Peyer's patch (tissue), 4 donors: ENCODE data around the gene GRK6. TPM values are rescaled to one million over a fixed set of nuclear protein-coding genes. Genes with fewer than 3 reads are reported as not detected.

ENCODE experiments used
- DNase-seq, 3 donors: peaks; one replicate each; pipeline ENCODE4 v3.0.0-alpha.2; 2017 to 2019
- H3K27ac ChIP-seq, 4 donors: fragments of 200-600 bp; sonication (generic); one replicate each; pipeline ENCODE4 v1.5.1; 2016 to 2019
- H3K27me3 ChIP-seq, 2 donors: fragments of 200-600 bp; sonication (generic); one replicate each; pipeline ENCODE4 v1.5.1; 2019
- H3K36me3 ChIP-seq, 3 donors: fragments of 200-600 bp; sonication (generic); one replicate each; pipeline ENCODE4 v1.5.1; 2016 to 2019
- H3K4me1 ChIP-seq, 4 donors: fragments of 200-600 bp; sonication (generic); one replicate each; pipeline ENCODE4 v1.5.1; 2016 to 2019
- H3K4me3 ChIP-seq, 4 donors: fragments of 200-600 bp; sonication (generic); 1 replicate in 3 of 4; 2 replicates in 1 of 4; pipeline ENCODE4 v1.5.1; 2016 to 2019; ENCODE audit warnings: mild to moderate bottlenecking in 1 of 4
- H3K9me3 ChIP-seq, 4 donors: fragments of 200-600 bp; sonication (generic); one replicate each; pipeline ENCODE4 v1.5.1; 2016 to 2019; ENCODE audit warnings: mild to moderate bottlenecking in 1 of 4
- CTCF ChIP-seq, 6 experiments: fragments of 450-650 bp in 4 of 6; fragments of 200-600 bp in 2 of 6; sonication (generic) in 1 of 6; IDR thresholded peaks; one replicate each; pipeline ENCODE4 v1.5.1; 2017 to 2019; ENCODE audit warnings: antibody characterized with exemption in 6 of 6, mild to moderate bottlenecking in 3 of 6, moderate library complexity in 1 of 6
- POLR2A ChIP-seq, 2 donors: fragments of 450-650 bp; IDR thresholded peaks; one replicate each; pipeline ENCODE4 v1.5.1; 2017; ENCODE audit warnings: antibody characterized with exemption in 2 of 2, mild to moderate bottlenecking in 2 of 2, moderate library complexity in 2 of 2
- total RNA-seq, 4 donors: library from RNA; depleted of rRNA; stranded (reverse); fragments of >200 nt; gene quantifications; one replicate each; pipeline ENCODE4 v1.1.0, GENCODE V29; 2016

Gene GRK6
- total RNA-seq, 4 donors from 2014 or later = 36.2 to 140 (median 40.7) TPM

GRCh38 chr5:177444106-177445051 lies 17.9 kb downstream of the GRK6 start:
- no peaks in the 10 kb centered on the region for H3K9me3 ChIP-seq
- H3K4me1 ChIP-seq = peaks cover 4 to 23% (median 18%) of the 10 kb centered on the region in 4 donors
- no peaks in the 10 kb centered on the region for H3K27me3 ChIP-seq
- TF ChIP-seq POLR2A (IDR thresholded peaks at IDR 0.05) (no peak), CTCF (IDR thresholded peaks at IDR 0.05) (no peak)
- peak in 1 of 3 donors; percentile 52 for DNase-seq
- H3K27ac ChIP-seq = peak overlapping the region in 1 of 4 donors; percentile 34
- peaks cover 0 to 27% (median 0%) of the 10 kb centered on the region in 3 donors for H3K36me3 ChIP-seq
- H3K4me3 ChIP-seq = no peak overlapping the region

GRCh38 chr5:177445052-177445916 lies 18.8 kb downstream of the GRK6 start:
- TF ChIP-seq POLR2A (IDR thresholded peaks at IDR 0.05) (no peak), CTCF (IDR thresholded peaks at IDR 0.05) (no peak)
- peaks cover 4 to 23% (median 18%) of the 10 kb centered on the region in 4 donors for H3K4me1 ChIP-seq
- no peaks in the 10 kb centered on the region for H3K27me3 ChIP-seq
- peak in 1 of 3 donors; percentile 30 for DNase-seq
- no peaks in the 10 kb centered on the region for H3K9me3 ChIP-seq
- H3K36me3 ChIP-seq = peaks cover 0 to 23% (median 0%) of the 10 kb centered on the region in 3 donors
- peak overlapping the region in 2 of 4 donors; percentile 62 to 83 for H3K27ac ChIP-seq
- H3K4me3 ChIP-seq = no peak overlapping the region

GRCh38 chr5:177445917-177446199 lies 19.4 kb downstream of the GRK6 start:
- no peak for DNase-seq
- H3K27ac ChIP-seq = peak overlapping the region; percentile 40 to 83 (median 58)
- H3K9me3 ChIP-seq = no peaks in the 10 kb centered on the region
- H3K27me3 ChIP-seq = no peaks in the 10 kb centered on the region
- TF ChIP-seq POLR2A (IDR thresholded peaks at IDR 0.05) = no peak
- no peak for TF ChIP-seq CTCF (IDR thresholded peaks at IDR 0.05)
- H3K36me3 ChIP-seq = peaks cover 0 to 17% (median 0%) of the 10 kb centered on the region in 3 donors
- peak overlapping the region; percentile 48 to 87 (median 76) for H3K4me3 ChIP-seq
- H3K4me1 ChIP-seq = peaks cover 4 to 23% (median 18%) of the 10 kb centered on the region in 4 donors

GRCh38 chr5:177446200-177447065 lies 20.0 kb downstream of the GRK6 start, which contains the start of gene PRR7:
Gene PRR7, plus strand, starts transcription at chr5:177446814. Its CDS starts 8,254 bp downstream, at chr5:177455068.
- peak within 1 kb of the TSS; percentile 40 to 83 (median 58) for H3K27ac ChIP-seq
- DNase-seq = peak; percentile 73 to 85 (median 75)

More at GRCh38 chr5:177446200-177447065, 20.0 kb downstream of the GRK6 start, which contains the start of gene PRR7:
- Histone ChIP-seq H3K4me1 (peaks cover 4 to 23% (median 18%) of the 10 kb centered on the region in 4 donors), H3K4me3 (peak within 1 kb of the TSS; percentile 48 to 87 (median 76)), H3K36me3 (peaks cover 0 to 11% (median 0%) of the 10 kb centered on the region in 3 donors), H3K27me3 (no peaks in the 10 kb centered on the region), H3K9me3 (no peaks in the 10 kb centered on the region)
- peak in 4 of 6 experiments; percentile 7 to 40 (median 29) for TF ChIP-seq CTCF (IDR thresholded peaks at IDR 0.05)
- no peak for TF ChIP-seq POLR2A (IDR thresholded peaks at IDR 0.05)
